ENCODE data around the gene CTDSP2. TPM values are rescaled to one million over a fixed set of nuclear protein-coding genes. Genes with fewer than 3 reads are reported as not detected.
A peak's percentile ranks its signal among the peaks of the same experiment; 100 is the strongest.

CTDSP2 gene
- total RNA-seq, 4 donors from 2014 or later = 106 to 179 (median 150) TPM

DNA sequence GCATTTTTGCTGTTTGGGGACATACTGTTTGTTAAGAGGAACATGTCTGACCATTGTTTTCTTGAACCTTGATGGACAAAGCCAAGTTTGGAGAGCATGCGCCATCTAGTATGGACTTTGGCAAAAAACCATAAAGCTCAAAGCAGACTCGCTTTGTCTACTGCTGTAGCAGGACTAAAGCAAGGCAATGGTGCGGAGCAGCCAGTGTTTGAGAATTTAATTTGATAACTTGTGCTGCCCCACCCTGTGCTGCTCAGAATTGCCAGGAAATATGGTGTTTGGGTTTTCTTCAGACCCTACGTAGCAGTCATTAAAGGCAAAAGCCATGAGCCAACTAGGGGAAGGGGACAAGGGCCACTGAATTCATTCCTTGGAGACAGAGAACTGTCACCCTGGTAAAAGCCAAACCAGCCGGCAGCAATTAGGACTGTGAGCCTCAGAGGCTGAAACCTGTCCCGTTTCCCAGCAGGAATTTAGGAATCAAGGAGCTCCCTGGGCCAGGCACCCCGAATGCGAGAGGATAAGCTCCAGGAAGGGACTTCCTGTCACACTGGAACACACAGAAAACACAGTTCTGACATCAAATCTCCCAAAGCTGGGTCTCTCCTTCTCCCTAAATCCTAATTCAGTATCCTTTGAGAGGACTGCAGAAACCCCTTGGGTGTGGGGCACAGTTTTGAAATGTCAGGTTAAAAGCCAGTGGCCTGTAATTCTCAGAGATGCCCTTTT, 29.1 kb downstream of the CTDSP2 start:
- ATAC-seq (ENCODE audit: low FRiP score) (no peak), DNase-seq (ENCODE audit: low spot score) (no peak)
- TF ChIP-seq, protein P1, sequence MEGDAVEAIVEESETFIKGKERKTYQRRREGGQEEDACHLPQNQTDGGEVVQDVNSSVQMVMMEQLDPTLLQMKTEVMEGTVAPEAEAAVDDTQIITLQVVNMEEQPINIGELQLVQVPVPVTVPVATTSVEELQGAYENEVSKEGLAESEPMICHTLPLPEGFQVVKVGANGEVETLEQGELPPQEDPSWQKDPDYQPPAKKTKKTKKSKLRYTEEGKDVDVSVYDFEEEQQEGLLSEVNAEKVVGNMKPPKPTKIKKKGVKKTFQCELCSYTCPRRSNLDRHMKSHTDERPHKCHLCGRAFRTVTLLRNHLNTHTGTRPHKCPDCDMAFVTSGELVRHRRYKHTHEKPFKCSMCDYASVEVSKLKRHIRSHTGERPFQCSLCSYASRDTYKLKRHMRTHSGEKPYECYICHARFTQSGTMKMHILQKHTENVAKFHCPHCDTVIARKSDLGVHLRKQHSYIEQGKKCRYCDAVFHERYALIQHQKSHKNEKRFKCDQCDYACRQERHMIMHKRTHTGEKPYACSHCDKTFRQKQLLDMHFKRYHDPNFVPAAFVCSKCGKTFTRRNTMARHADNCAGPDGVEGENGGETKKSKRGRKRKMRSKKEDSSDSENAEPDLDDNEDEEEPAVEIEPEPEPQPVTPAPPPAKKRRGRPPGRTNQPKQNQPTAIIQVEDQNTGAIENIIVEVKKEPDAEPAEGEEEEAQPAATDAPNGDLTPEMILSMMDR (IDR thresholded peaks at IDR 0.05) = no peak

DNA sequence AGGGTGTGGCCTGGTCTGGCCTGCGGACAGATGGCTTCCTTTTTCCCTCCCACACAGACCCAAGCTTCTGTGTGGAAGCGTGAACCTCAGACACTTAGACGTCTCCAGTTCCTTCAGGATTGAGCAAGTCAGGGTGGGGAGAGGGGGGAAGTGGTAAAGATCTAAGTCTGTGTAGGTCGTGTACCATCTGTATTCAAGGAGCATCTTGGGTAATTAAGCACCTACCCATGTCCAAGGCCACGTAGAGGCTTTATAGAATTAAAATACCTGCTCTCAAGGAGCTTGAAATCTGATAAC, 29.7 kb downstream of the CTDSP2 start:
- no peak for ATAC-seq (ENCODE audit: low FRiP score)
- DNase-seq (ENCODE audit: low spot score) = no peak
- TF ChIP-seq, protein P1 (IDR thresholded peaks at IDR 0.05) = no peak

DNA sequence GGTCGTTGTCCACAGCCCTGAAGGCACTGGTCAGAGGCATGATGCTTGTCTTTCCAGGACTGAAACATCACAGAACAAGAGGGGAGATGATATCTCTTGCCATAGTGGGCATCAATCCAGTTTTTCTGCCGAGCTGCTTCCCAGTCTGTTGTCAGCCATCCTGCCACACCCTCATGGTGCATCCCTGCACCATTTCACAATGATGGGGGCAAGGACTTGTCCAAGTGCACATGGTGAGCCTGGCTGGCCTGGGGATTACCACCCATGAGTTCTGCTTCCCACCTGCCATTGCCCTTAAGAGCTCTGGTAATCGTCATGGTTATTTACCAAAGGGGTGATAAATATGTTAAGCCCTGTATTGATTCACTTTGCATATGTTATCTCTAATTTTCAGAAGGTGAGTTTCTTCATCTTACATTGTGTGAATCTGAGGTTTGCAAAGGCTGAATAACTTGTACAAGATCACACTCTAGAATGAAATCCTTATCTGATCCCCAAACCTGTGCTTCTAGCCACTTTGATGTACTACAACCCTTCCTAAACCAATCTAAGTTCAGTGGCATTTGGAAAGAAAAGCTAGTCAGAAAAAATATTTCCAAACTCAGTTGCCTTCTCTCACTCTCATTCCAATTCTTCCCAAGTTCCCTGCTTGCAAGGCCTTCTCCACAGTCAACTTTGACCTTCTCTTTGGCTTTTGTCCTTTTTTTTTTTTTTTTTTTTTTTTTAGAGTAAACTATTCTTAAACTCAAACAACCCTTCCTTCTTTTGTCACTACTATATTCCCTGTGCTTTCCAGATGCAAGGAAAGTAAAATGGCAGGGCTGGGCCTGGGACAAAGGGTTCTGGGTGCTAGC, 30.3 kb downstream of the CTDSP2 start:
- no peak for DNase-seq (ENCODE audit: low spot score)
- no peak for ATAC-seq (ENCODE audit: low FRiP score)
- TF ChIP-seq, protein P1 (IDR thresholded peaks at IDR 0.05) = no peak

DNA sequence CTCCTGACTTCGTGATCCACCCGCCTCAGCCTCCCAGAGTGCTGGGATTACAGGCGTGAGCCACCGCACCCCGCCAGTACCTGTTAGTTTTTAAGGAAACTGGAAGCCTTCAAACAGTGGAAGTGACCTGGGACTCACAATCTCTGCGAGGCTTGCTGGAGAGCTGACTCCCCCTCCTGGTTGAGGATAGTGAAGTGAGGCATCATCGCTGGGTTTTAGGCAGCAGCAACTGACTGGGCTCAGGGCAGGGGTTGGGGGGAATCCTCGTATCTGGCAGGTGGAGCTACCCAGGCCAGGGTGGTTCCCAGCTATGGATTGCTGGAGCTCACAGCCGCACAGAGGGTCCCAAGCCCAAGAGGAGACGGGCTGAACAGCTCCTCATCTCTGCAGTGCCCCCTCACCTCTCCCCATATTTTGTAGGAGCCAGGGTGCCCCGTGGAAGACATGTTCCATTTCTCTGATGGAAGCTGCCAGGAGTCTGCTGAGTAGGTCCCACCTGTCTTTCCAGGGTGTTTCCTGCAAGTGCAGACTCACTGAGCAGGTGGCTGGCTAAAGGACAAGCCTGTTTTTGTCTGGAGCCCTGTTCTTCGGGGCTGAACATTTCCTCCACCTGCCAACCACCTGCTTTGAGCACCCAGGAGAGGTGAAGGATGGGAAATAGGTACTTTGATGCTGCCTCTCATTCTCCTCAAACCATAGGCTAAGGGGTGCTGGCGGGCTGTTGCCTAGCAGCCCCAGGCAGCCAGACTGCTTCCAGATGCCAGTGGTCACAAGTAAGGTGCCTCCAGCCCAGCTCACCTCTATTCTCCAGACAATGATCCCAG, 31.1 kb downstream of the CTDSP2 start:
- TF ChIP-seq, protein P1 (IDR thresholded peaks at IDR 0.05) = no peak
- ATAC-seq (ENCODE audit: low FRiP score) (no peak), DNase-seq (ENCODE audit: low spot score) (no peak)

DNA sequence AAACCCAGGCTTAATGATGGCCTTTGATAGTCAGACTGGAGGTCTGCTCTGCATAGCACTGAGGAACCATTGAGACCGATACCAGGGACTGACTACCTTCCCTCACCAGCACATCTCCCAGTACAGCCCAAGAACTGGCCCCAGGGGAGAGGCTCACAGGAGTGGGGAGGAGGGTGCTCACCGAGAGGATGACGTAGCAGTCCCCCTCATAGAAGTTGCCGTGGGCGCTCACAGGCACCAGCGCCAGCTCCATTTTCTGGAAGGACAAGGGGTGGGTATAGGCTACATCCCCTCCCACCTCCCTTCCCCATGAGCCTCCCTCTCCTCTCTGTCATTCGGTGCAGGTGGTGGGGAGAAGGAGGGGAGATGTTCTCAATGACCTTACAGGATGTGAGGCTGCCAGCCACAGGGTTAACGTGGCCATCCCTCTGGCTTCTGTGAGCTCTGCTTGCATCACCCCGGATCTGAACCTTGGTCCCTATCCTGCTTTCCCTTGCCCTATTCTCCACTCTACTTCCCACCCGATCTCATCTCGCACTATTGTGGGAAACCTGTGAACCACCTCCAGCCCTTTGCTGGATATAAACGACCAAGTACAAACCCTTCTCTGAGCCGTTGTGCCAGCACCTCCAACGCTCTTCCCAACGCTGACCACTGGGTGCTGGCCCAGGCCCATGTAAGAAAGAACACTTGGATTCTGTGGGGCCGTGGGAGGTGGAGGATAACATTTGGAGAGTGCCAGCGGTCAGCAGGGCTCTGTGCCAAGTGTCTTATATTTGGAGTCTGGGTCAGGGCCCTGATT, 32.4 kb downstream of the CTDSP2 start:
- DNase-seq (ENCODE audit: low spot score) (no peak), ATAC-seq (ENCODE audit: low FRiP score) (peak; percentile 29)
- TF ChIP-seq, protein P1 (IDR thresholded peaks at IDR 0.05) = no peak
